Fibroblast of pulmonary artery (primary cell): ENCODE data around the gene ITFG2.
A peak's percentile ranks its signal among the peaks of the same experiment; 100 is the strongest.

Experiments
- DNase-seq: peaks from one replicate; pipeline ENCODE4 v3.0.0-alpha.2; 2010; ENCODE audit warnings: low read depth
- H3K4me3 ChIP-seq: replicated peaks from 2 replicates; pipeline ENCODE4 v1.5.1; 2011; ENCODE audit warnings: low read depth, mild to moderate bottlenecking, control low read depth, low read length, moderate library complexity
- TF ChIP-seq, protein P1 (sequence below): IDR thresholded peaks from 2 replicates; pipeline ENCODE4 v1.5.1; 2011; ENCODE audit warnings: mild to moderate bottlenecking, control low read depth, low read length, inconsistent platforms; ENCODE audit errors: missing control alignments

ITFG2 gene

DNA sequence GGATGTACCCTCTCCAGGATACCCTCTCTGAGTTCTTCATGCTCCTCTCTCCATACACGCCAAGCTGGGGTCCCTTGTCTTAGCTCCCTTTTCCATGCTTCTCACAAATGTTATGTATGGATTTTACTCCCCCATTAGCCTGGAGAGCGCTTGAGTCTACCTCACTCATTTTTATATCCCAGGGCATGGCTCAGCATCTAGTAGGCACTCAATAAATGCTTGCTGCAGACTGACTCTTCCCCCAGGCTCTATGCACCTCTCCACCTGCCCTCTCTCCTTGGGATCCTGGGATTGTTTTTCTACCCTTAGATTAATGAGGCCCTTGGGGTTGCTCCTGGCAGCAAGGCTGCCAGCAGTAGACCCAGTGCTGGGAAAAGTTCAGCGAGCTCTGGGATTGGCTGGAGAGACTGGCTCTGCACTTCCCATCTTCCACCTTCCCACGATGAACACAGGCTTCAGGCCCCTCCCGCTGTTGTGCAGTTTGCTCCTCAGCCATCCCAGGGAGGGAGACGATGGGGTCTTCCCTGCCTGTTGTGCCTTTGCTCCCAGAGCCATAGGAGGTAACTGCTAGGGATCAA is 20.2 kb downstream of the ITFG2 start:
- no peak for DNase-seq
- TF ChIP-seq, protein P1, sequence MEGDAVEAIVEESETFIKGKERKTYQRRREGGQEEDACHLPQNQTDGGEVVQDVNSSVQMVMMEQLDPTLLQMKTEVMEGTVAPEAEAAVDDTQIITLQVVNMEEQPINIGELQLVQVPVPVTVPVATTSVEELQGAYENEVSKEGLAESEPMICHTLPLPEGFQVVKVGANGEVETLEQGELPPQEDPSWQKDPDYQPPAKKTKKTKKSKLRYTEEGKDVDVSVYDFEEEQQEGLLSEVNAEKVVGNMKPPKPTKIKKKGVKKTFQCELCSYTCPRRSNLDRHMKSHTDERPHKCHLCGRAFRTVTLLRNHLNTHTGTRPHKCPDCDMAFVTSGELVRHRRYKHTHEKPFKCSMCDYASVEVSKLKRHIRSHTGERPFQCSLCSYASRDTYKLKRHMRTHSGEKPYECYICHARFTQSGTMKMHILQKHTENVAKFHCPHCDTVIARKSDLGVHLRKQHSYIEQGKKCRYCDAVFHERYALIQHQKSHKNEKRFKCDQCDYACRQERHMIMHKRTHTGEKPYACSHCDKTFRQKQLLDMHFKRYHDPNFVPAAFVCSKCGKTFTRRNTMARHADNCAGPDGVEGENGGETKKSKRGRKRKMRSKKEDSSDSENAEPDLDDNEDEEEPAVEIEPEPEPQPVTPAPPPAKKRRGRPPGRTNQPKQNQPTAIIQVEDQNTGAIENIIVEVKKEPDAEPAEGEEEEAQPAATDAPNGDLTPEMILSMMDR = no peak
- no peak overlapping the region for H3K4me3 ChIP-seq

DNA sequence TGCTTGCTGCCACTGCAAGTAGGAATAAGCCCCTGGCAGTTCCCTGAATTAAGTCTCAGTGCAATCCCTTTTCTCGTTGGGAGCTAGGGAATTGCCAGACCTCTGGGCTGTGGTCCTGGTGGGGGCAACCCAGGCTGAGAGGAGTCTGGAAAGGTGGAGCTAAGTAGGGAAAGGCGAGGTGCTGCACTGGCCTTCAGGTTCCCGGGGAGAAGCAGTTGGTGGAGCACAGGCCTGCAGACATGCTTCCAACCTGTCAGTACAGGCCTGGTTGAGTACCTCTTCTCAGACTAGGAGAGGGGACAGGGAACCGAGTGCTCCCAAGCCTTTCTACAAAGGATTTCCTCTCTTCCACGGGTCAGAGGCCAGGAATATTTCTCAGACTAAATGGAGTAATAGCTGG is 20.9 kb downstream of the ITFG2 start:
- no peak for DNase-seq
- TF ChIP-seq, protein P1 = no peak
- H3K4me3 ChIP-seq = no peak overlapping the region

- DNase-seq = peak; percentile 43
- TF ChIP-seq, protein P1 = no peak
- H3K4me3 ChIP-seq = no peak overlapping the region
Observed at GRCh38 chr12:2833810-2834209, 21.3 kb downstream of the ITFG2 start.

DNA sequence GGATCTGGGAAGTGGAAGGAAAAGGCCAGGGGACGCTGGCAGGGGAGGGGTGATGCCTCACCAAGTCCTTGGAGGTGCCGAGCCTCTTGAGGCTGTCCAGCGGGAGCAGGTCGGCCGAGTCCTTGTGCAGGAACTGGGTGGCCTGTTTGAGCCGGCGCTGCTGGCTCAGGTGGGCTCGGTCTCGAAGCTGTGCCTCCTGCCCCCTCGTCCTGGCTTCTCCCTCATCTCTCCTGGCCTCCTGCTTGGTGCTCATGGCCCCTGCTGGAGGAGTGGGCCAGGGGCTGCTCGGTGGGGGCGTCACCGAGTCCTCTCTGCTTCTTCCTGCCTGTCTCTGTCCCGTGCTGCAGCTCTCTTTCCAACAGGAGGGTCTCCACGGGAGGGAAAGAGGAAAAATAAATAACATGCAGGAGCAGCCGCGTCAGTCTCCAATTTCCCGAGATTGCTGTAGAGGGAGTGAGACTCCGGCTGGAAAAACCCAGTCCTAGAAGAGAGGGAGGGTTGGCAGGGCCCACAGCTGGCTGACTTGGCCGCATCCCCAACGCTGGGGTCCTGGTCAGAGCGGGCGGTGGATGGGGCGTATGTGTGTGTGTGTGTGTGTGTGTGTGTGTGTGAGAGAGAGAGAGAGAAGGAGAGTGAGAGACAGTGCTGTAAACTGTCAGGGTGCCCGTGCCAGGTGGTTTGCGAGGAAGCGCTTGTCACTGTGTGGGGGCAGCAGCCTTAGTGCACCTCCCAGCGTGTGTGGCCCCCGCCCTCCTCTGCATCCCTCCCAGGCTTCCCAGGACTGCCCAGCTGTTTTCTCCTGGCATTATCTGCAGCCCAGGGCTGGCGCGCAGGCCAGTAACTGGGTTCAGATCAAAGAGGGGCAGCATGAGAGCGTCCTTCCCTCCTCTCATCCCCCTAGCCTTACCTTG is 22.4 kb downstream of the ITFG2 start, which contains the start of gene NRIP2:
Gene NRIP2 (minus strand): TSS at position 455 of the 911 bp plus-strand sequence. CDS start 52 bp downstream, at position 403.
- H3K4me3 ChIP-seq = no peak within 1 kb of the TSS
- TF ChIP-seq, protein P1 = peak; percentile 22
- peak; percentile 70 for DNase-seq

- DNase-seq = no peak
- TF ChIP-seq, protein P1 = no peak
- H3K4me3 ChIP-seq = no peak overlapping the region
Observed at GRCh38 chr12:2835691-2836403, 23.4 kb downstream of the ITFG2 start.

GRCh38 chr12:2836574-2836973 is 24.1 kb downstream of the ITFG2 start:
- no peak overlapping the region for H3K4me3 ChIP-seq
- TF ChIP-seq, protein P1 = no peak
- DNase-seq = no peak
